ENCODE measurements around the gene FOSL1. TPM values are rescaled to one million over a fixed set of nuclear protein-coding genes. Genes with fewer than 3 reads are reported as not detected.

FOSL1 gene
- total and polyA plus RNA-seq, 2 of the 13 experiments (the other 11 are each of a cell fraction or from before 2014, with no cell fraction given): 4.0 to 4.1 TPM

DNA sequence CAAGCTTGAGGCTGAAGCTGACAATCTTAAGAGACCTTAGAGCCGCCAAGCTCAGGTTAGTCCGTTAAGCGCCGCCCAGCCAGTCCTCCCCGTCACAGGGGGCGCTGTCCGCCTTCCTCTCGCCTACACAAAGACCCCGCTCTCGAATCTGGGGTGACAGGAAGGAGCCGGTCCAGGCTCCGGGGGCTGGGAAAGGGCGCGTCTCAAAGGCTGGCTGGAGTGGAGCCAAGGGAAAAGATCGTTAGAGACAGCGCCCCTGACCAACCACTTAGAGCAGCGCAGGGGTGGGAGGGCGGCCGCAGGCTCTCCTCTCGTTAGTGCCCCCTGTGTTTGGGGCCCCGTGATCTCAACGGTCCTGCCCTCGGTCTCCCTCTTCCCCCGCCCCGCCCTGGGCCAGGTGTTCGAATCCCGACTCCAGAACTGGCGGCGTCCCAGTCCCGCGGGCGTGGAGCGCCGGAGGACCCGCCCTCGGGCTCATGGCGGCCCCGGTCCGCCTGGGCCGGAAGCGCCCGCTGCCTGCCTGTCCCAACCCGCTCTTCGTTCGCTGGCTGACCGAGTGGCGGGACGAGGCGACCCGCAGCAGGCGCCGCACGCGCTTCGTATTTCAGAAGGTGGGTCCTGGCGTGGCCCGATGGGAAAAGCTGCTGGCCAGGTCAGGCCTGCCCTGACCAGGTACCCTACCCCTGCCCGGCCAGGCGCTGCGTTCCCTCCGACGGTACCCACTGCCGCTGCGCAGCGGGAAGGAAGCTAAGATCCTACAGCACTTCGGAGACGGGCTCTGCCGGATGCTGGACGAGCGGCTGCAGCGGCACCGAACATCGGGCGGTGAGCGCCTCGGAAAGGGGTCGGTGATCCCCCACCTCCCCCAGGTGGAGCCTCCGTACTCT, 39.7 kb downstream of the FOSL1 start, which contains the start of gene MUS81 (continued):
- peak; percentile 41; the same call in 1 of the 2 replicates for TF ChIP-seq FOXP4 (CRISPR knock-in tag; IDR thresholded peaks at IDR 0.05)
- TF ChIP-seq, protein P1, sequence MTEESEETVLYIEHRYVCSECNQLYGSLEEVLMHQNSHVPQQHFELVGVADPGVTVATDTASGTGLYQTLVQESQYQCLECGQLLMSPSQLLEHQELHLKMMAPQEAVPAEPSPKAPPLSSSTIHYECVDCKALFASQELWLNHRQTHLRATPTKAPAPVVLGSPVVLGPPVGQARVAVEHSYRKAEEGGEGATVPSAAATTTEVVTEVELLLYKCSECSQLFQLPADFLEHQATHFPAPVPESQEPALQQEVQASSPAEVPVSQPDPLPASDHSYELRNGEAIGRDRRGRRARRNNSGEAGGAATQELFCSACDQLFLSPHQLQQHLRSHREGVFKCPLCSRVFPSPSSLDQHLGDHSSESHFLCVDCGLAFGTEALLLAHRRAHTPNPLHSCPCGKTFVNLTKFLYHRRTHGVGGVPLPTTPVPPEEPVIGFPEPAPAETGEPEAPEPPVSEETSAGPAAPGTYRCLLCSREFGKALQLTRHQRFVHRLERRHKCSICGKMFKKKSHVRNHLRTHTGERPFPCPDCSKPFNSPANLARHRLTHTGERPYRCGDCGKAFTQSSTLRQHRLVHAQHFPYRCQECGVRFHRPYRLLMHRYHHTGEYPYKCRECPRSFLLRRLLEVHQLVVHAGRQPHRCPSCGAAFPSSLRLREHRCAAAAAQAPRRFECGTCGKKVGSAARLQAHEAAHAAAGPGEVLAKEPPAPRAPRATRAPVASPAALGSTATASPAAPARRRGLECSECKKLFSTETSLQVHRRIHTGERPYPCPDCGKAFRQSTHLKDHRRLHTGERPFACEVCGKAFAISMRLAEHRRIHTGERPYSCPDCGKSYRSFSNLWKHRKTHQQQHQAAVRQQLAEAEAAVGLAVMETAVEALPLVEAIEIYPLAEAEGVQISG (CRISPR knock-in tag; IDR thresholded peaks at IDR 0.05): peak; percentile 99
- peak; percentile 75; the same call in 1 of the 2 replicates for TF ChIP-seq SAFB2 (CRISPR knock-in tag; IDR thresholded peaks at IDR 0.05; ENCODE audit: borderline replicate concordance, low read depth)
- TF ChIP-seq, protein P2, sequence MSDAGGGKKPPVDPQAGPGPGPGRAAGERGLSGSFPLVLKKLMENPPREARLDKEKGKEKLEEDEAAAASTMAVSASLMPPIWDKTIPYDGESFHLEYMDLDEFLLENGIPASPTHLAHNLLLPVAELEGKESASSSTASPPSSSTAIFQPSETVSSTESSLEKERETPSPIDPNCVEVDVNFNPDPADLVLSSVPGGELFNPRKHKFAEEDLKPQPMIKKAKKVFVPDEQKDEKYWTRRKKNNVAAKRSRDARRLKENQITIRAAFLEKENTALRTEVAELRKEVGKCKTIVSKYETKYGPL (CRISPR knock-in tag; IDR thresholded peaks at IDR 0.05): 0 out of 2 replicates have a peak, but pooled peaks have one; percentile 12
- no peak for TF ChIP-seq HNRNPUL1 (IDR thresholded peaks at IDR 0.05; ENCODE audit: low read depth, low read length)
- 0 out of 2 replicates have a peak, but pooled peaks have one; percentile 56 for TF ChIP-seq NFATC3 (CRISPR knock-in tag; IDR thresholded peaks at IDR 0.05)
- TF ChIP-seq ZSCAN21 (CRISPR knock-in tag; IDR thresholded peaks at IDR 0.05; ENCODE audit: borderline replicate concordance): 0 out of 2 replicates have a peak, but pooled peaks have one; percentile 29
- TF ChIP-seq RFXANK (CRISPR knock-in tag; IDR thresholded peaks at IDR 0.05): no peak
- TF ChIP-seq ZKSCAN8 (CRISPR knock-in tag; IDR thresholded peaks at IDR 0.05; ENCODE audit: borderline replicate concordance): peak; percentile 47; the same call in 1 of the 2 replicates
- TF ChIP-seq ZNF143 (CRISPR knock-in tag; IDR thresholded peaks at IDR 0.05): peak; percentile 82
- TF ChIP-seq ZNF766 (CRISPR knock-in tag; IDR thresholded peaks at IDR 0.05; ENCODE audit: borderline replicate concordance): 0 out of 2 replicates have a peak, but pooled peaks have one; percentile 18
- peak; percentile 70; the same call in 1 of the 2 replicates for TF ChIP-seq YEATS4 (CRISPR knock-in tag; IDR thresholded peaks at IDR 0.05; ENCODE audit: borderline replicate concordance)
- no peak; the same call in 1 of the 2 replicates for TF ChIP-seq ZNF543 (CRISPR knock-in tag; IDR thresholded peaks at IDR 0.05)
- TF ChIP-seq HDAC2 (CRISPR knock-in tag; IDR thresholded peaks at IDR 0.05): 0 out of 2 replicates have a peak, but pooled peaks have one; percentile 12
- peak; percentile 85 for TF ChIP-seq ZBTB2 (CRISPR knock-in tag; IDR thresholded peaks at IDR 0.05; ENCODE audit: low read depth)
- TF ChIP-seq FOXK1 (CRISPR knock-in tag; IDR thresholded peaks at IDR 0.05; ENCODE audit: borderline replicate concordance, low read depth): peak; percentile 71; the same call in 1 of the 2 replicates
- 0 out of 2 replicates have a peak, but pooled peaks have one; percentile 16 for TF ChIP-seq ZNF564 (CRISPR knock-in tag; IDR thresholded peaks at IDR 0.05)
- TF ChIP-seq, protein P3, sequence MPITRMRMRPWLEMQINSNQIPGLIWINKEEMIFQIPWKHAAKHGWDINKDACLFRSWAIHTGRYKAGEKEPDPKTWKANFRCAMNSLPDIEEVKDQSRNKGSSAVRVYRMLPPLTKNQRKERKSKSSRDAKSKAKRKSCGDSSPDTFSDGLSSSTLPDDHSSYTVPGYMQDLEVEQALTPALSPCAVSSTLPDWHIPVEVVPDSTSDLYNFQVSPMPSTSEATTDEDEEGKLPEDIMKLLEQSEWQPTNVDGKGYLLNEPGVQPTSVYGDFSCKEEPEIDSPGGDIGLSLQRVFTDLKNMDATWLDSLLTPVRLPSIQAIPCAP (CRISPR knock-in tag; IDR thresholded peaks at IDR 0.05; ENCODE audit: low read depth): no peak
- 0 out of 2 replicates have a peak, but pooled peaks have one; percentile 47 for TF ChIP-seq ZNF546 (CRISPR knock-in tag; conservative IDR thresholded peaks at IDR 0.05)
